Glomerular endothelial cell (primary cell): ENCODE data around the gene OCLN. TPM values are rescaled to one million over a fixed set of nuclear protein-coding genes. Genes with fewer than 3 reads are reported as not detected.

Experiments
- total RNA-seq: library from RNA; depleted of rRNA; stranded (reverse); fragments of >200 nt; gene quantifications from 2 replicates; pipeline ENCODE4 v1.2.3, GENCODE V29; 2015

The OCLN gene
- total RNA-seq, 1 donor from 2014 or later, result 7.4 TPM

Other genes with a start within 250 kb of the OCLN start
- gene CCDC125, start 160.0 kb upstream of the OCLN start, total RNA-seq, result 2.3 and 8.2 TPM in 2 replicates
- 18.1 and 21.1 TPM in 2 replicates for gene AK6, start 123.3 kb upstream of the OCLN start, total RNA-seq
- gene TAF9, start 123.3 kb upstream of the OCLN start, total RNA-seq, result 54.3 and 54.9 TPM in 2 replicates
- gene RAD17, start 123.0 kb upstream of the OCLN start, total RNA-seq, result 13.5 and 15.6 TPM in 2 replicates
- gene MARVELD2, start 77.7 kb upstream of the OCLN start, total RNA-seq, result 1.9 and 3.6 TPM in 2 replicates
- gene GTF2H2C, start 67.4 kb downstream of the OCLN start, total RNA-seq, result 16.9 and 22.7 TPM in 2 replicates